Sigmoid colon (tissue), 7 donors: ENCODE data around the gene ITGB1. TPM values are rescaled to one million over a fixed set of nuclear protein-coding genes. Genes with fewer than 3 reads are reported as not detected.

Source experiments
- DNase-seq: peaks from one replicate; pipeline ENCODE4 v3.0.0-alpha.2; 2019
- H3K27ac ChIP-seq, 4 donors: fragments of 200-600 bp; sonication (generic); one replicate each; pipeline ENCODE4 v1.5.1; 2016 to 2019; ENCODE audit warnings: mild to moderate bottlenecking in 1 of 4
- H3K27me3 ChIP-seq, 3 donors: fragments of 200-600 bp; sonication (generic); one replicate each; pipeline ENCODE4 v1.5.1; 2019; ENCODE audit warnings: mild to moderate bottlenecking in 1 of 3
- H3K36me3 ChIP-seq, 4 donors: fragments of 200-600 bp; sonication (generic); one replicate each; pipeline ENCODE4 v1.5.1; 2016 to 2019
- H3K4me1 ChIP-seq, 4 donors: fragments of 200-600 bp; sonication (generic); one replicate each; pipeline ENCODE4 v1.5.1; 2017 to 2019
- H3K4me3 ChIP-seq, 4 donors: fragments of 200-600 bp; sonication (generic); one replicate each; pipeline ENCODE4 v1.5.1; 2017 to 2019; ENCODE audit warnings: mild to moderate bottlenecking in 2 of 4, moderate library complexity in 1 of 4
- H3K9me3 ChIP-seq, 4 donors: fragments of 200-600 bp in 3 of 4; sonication (generic) in 3 of 4; one replicate each; pipeline versions ENCODE4 v1.5.1 to v1.6.1; 2013 to 2019
- CTCF ChIP-seq, 4 experiments: fragments of 450-650 bp in 3 of 4; fragments of 200-600 bp in 1 of 4; IDR thresholded peaks; one replicate each; pipeline ENCODE4 v1.5.1; 2016 to 2019; ENCODE audit warnings: antibody characterized with exemption in 4 of 4, mild to moderate bottlenecking in 3 of 4, moderate library complexity in 2 of 4
- EP300 ChIP-seq, 4 donors: sonication (generic); formaldehyde crosslinking; IDR thresholded peaks; one replicate each; pipeline ENCODE4 v1.6.1; 2017; ENCODE audit warnings: antibody characterized with exemption in 4 of 4
- POLR2A ChIP-seq, 2 donors: fragments of 450-650 bp; IDR thresholded peaks; one replicate each; pipeline ENCODE4 v1.6.1; 2016; ENCODE audit warnings: antibody characterized with exemption in 2 of 2, mild to moderate bottlenecking in 2 of 2, moderate library complexity in 2 of 2
- POLR2AphosphoS5 ChIP-seq, 4 donors: sonication (generic); formaldehyde crosslinking; IDR thresholded peaks; one replicate each; pipeline ENCODE4 v1.6.1; 2017; ENCODE audit warnings: antibody characterized with exemption in 4 of 4
- WGBS, 2 donors: extraction: QIAGEN DNeasy Blood & Tissue Kit; methylation state at CpG; one replicate each; pipeline ENCODE4 v1.1.7; 2013; 5-methylcytosine and 5-hydroxymethylcytosine counted together
- intact Hi-C: fragments of 100-400 bp; cut with DNase I; formaldehyde crosslinking; loops from one replicate; pipeline ENCODE4 v1.15.1; 2023
- polyA plus RNA-seq, 3 donors: library from polyadenylated mRNA; stranded (reverse); fragments of 200-250 nt; gene quantifications; one replicate each; pipeline ENCODE4 v1.2.3, GENCODE V29; 2013
- total RNA-seq, 4 donors: library from RNA; depleted of rRNA; stranded (reverse); fragments of >200 nt; gene quantifications; one replicate each; pipeline ENCODE4 v1.1.0, GENCODE V29; 2016
- donor health status: healthy with polysubstance abuse.
- donor health status: Bipolar disorder and iron deficiency.
- donor health status: healthy.

Gene ITGB1
- total and polyA plus RNA-seq, 7 donors: 43.8 to 1,360 (median 588) TPM

GRCh38 chr10:32940321-32941301 lies 17.4 kb downstream of the ITGB1 start:
- peaks cover 0 to 92% (median 87%) of the 10 kb centered on the region in 4 donors for H3K4me1 ChIP-seq
- intact Hi-C loops: no loop called here
- no peak for TF ChIP-seq EP300 (IDR thresholded peaks at IDR 0.05)
- no peak for TF ChIP-seq POLR2AphosphoS5 (IDR thresholded peaks at IDR 0.05)
- TF ChIP-seq CTCF (IDR thresholded peaks at IDR 0.05): no peak
- TF ChIP-seq POLR2A (IDR thresholded peaks at IDR 0.05): no peak

GRCh38 chr10:32939296-32940111 lies 18.5 kb downstream of the ITGB1 start:
- intact Hi-C loops: no loop called here
- 88 to 93% methylated on average over 10 of the region's 10 CpGs for WGBS, 2 donors

More at GRCh38 chr10:32940321-32941301, 17.4 kb downstream of the ITGB1 start:
- Histone ChIP-seq H3K36me3 (no peaks in the 10 kb centered on the region), H3K9me3 (no peaks in the 10 kb centered on the region), H3K27me3 (no peaks in the 10 kb centered on the region), H3K4me3 (no peak overlapping the region), H3K27ac (peak overlapping the region; percentile 75 to 90 (median 82))
- DNase-seq: no peak
- 80 to 87% methylated on average over 10 of the region's 10 CpGs for WGBS, 2 donors

GRCh38 chr10:32938554-32939061 lies 19.4 kb downstream of the ITGB1 start:
- 24 to 45% methylated on average over 14 of the region's 14 CpGs for WGBS, 2 donors
- TF ChIP-seq POLR2AphosphoS5 (IDR thresholded peaks at IDR 0.05) (no peak), CTCF (IDR thresholded peaks at IDR 0.05) (no peak), EP300 (IDR thresholded peaks at IDR 0.05) (no peak), POLR2A (IDR thresholded peaks at IDR 0.05) (no peak)
- Histone ChIP-seq H3K4me1 (peaks cover 0 to 85% (median 76%) of the 10 kb centered on the region in 4 donors), H3K4me3 (peak overlapping the region in 2 of 4 donors; percentile 9 to 13), H3K27ac (peak overlapping the region; percentile 75 to 90 (median 82)), H3K9me3 (no peaks in the 10 kb centered on the region), H3K27me3 (no peaks in the 10 kb centered on the region), H3K36me3 (peaks cover 0 to 11% (median 0%) of the 10 kb centered on the region in 4 donors)
- intact Hi-C loops: no loop called here
- no peak for DNase-seq

More at GRCh38 chr10:32939296-32940111, 18.5 kb downstream of the ITGB1 start:
- H3K36me3 ChIP-seq: peaks cover 0 to 8% (median 0%) of the 10 kb centered on the region in 4 donors
- no peaks in the 10 kb centered on the region for H3K27me3 ChIP-seq
- peak overlapping the region; percentile 75 to 90 (median 82) for H3K27ac ChIP-seq
- no peak for TF ChIP-seq POLR2AphosphoS5 (IDR thresholded peaks at IDR 0.05)
- no peak for DNase-seq
- H3K4me3 ChIP-seq: no peak overlapping the region
- H3K9me3 ChIP-seq: no peaks in the 10 kb centered on the region
- peaks cover 0 to 94% (median 85%) of the 10 kb centered on the region in 4 donors for H3K4me1 ChIP-seq

- intact Hi-C loops: no loop called here
- Histone ChIP-seq H3K4me1 (peaks cover 0 to 82% (median 72%) of the 10 kb centered on the region in 4 donors), H3K36me3 (peaks cover 0 to 11% (median 0%) of the 10 kb centered on the region in 4 donors), H3K27ac (peak overlapping the region; percentile 75 to 90 (median 82)), H3K9me3 (no peaks in the 10 kb centered on the region), H3K27me3 (no peaks in the 10 kb centered on the region), H3K4me3 (peak overlapping the region in 2 of 4 donors; percentile 9 to 13)
- no peak for TF ChIP-seq CTCF (IDR thresholded peaks at IDR 0.05)
- TF ChIP-seq POLR2AphosphoS5 (IDR thresholded peaks at IDR 0.05): peak in 1 of 4 donors; percentile 31
- DNase-seq: peak; percentile 69
- 24 to 38% methylated on average over 5 of the region's 5 CpGs for whole genome bisulfite sequencing, 2 donors
Measured at GRCh38 chr10:32937911-32938424, 20.1 kb downstream of the ITGB1 start.
